Measurements from ENCODE around the gene NMB. TPM values are rescaled to one million over a fixed set of nuclear protein-coding genes. Genes with fewer than 3 reads are reported as not detected.

NMB gene
- total RNA-seq, 1 donor from 2014 or later, result 17.4 TPM

- TF ChIP-seq CTCF (conservative IDR thresholded peaks at IDR 0.05; ENCODE audit: low read depth, low read length), result no peak
- DNase-seq (ENCODE audit: low read depth), result no peak
- H3K4me3 ChIP-seq (ENCODE audit: low read depth, low read length), result no peak overlapping the region
Measured at GRCh38 chr15:84656972-84657371, 1.0 kb downstream of the NMB start.

GRCh38 chr15:84654689-84655453, 3.1 kb downstream of the NMB start:
- peak; percentile 77 for TF ChIP-seq CTCF (conservative IDR thresholded peaks at IDR 0.05; ENCODE audit: low read depth, low read length)
- H3K4me3 ChIP-seq (ENCODE audit: low read depth, low read length), result peak overlapping the region; percentile 57

GRCh38 chr15:84653910-84654688, 3.9 kb downstream of the NMB start, which contains the start of gene WDR73:
WDR73 (minus strand) TSS chr15:84654283; CDS start chr15:84654274, 9 bp downstream.
- DNase-seq (ENCODE audit: low read depth), result no peak
- H3K4me3 ChIP-seq (ENCODE audit: low read depth, low read length), result peak within 1 kb of the TSS; percentile 57
- TF ChIP-seq CTCF (conservative IDR thresholded peaks at IDR 0.05; ENCODE audit: low read depth, low read length), result no peak

More at GRCh38 chr15:84654689-84655453, 3.1 kb downstream of the NMB start:
- DNase-seq (ENCODE audit: low read depth), result no peak

- TF ChIP-seq CTCF (conservative IDR thresholded peaks at IDR 0.05; ENCODE audit: low read depth, low read length), result no peak
- peak overlapping the region; percentile 57 for H3K4me3 ChIP-seq (ENCODE audit: low read depth, low read length)
- no peak for DNase-seq (ENCODE audit: low read depth)
Measured at GRCh38 chr15:84653584-84653909, 4.5 kb downstream of the NMB start.

- H3K4me3 ChIP-seq (ENCODE audit: low read depth, low read length), result no peak overlapping the region
- no peak for DNase-seq (ENCODE audit: low read depth)
- TF ChIP-seq CTCF (conservative IDR thresholded peaks at IDR 0.05; ENCODE audit: low read depth, low read length), result no peak
Measured at GRCh38 chr15:84649706-84650105, 8.3 kb downstream of the NMB start.

- H3K4me3 ChIP-seq (ENCODE audit: low read depth, low read length), result no peak overlapping the region
- DNase-seq (ENCODE audit: low read depth), result no peak
- no peak for TF ChIP-seq CTCF (conservative IDR thresholded peaks at IDR 0.05; ENCODE audit: low read depth, low read length)
Measured at GRCh38 chr15:84648539-84648938, 9.5 kb downstream of the NMB start.
